Stimulated activated CD4-positive, alpha-beta T cell treated with anti-CD3 and anti-CD28 coated beads, Interleukin-2, amount 100 ng/mL, for 24 hours (primary cell): ENCODE measurements around the gene RPUSD3.
"Not testable (repeated sequence)": the region's sequence is repeated elsewhere in the genome, so short reads cannot be mapped to it uniquely, and the experiment has no call there.

ENCODE experiments used
- DNase-seq, 2 donors: peaks; one replicate each; pipeline ENCODE4 v3.0.0-alpha.2; 2020

Gene RPUSD3

GRCh38 chr3:9864200-9864927 lies 20.6 kb upstream of the RPUSD3 start:
- no peak for DNase-seq

GRCh38 chr3:9863058-9863772 lies 19.4 kb upstream of the RPUSD3 start:
- DNase-seq: no peak

- DNase-seq: peak; percentile 35 to 47
Observed at GRCh38 chr3:9862391-9863057, 18.7 kb upstream of the RPUSD3 start.

- DNase-seq: no peak
Observed at GRCh38 chr3:9861626-9862130, 17.9 kb upstream of the RPUSD3 start.

- no peak for DNase-seq
Observed at GRCh38 chr3:9861201-9861600, 17.4 kb upstream of the RPUSD3 start.

GRCh38 chr3:9859530-9860025 lies 15.8 kb upstream of the RPUSD3 start:
- DNase-seq: no peak

- no peak for DNase-seq
Observed at GRCh38 chr3:9855594-9855993, 11.8 kb upstream of the RPUSD3 start.

GRCh38 chr3:9854291-9854940 lies 10.6 kb upstream of the RPUSD3 start:
- not testable (repeated sequence) for DNase-seq

GRCh38 chr3:9852528-9852927 lies 8.7 kb upstream of the RPUSD3 start:
- DNase-seq: no peak

GRCh38 chr3:9851926-9852325 lies 8.1 kb upstream of the RPUSD3 start:
- DNase-seq: not testable (repeated sequence)

GRCh38 chr3:9851383-9851782 lies 7.6 kb upstream of the RPUSD3 start:
- DNase-seq: not testable (repeated sequence)

GRCh38 chr3:9848860-9849259 lies 5.1 kb upstream of the RPUSD3 start:
- DNase-seq: not testable (repeated sequence)

- DNase-seq: not testable (repeated sequence)
Observed at GRCh38 chr3:9847870-9848269, 4.1 kb upstream of the RPUSD3 start.

GRCh38 chr3:9846931-9847488 lies 3.2 kb upstream of the RPUSD3 start:
- no peak for DNase-seq

GRCh38 chr3:9846231-9846630 lies 2.4 kb upstream of the RPUSD3 start:
- DNase-seq: no peak

- DNase-seq: no peak
Observed at GRCh38 chr3:9841015-9841414, 2.8 kb downstream of the RPUSD3 start.

- DNase-seq: no peak
Observed at GRCh38 chr3:9838856-9839255, 5.0 kb downstream of the RPUSD3 start.

GRCh38 chr3:9837701-9838582 lies 5.9 kb downstream of the RPUSD3 start:
- DNase-seq: no peak

GRCh38 chr3:9834520-9835380 lies 9.1 kb downstream of the RPUSD3 start:
- DNase-seq: no peak

- DNase-seq: no peak
Observed at GRCh38 chr3:9833078-9833477, 10.7 kb downstream of the RPUSD3 start.

- no peak for DNase-seq
Observed at GRCh38 chr3:9831253-9831652, 12.6 kb downstream of the RPUSD3 start.
